Measurements from ENCODE around the gene DNHD1.

DNHD1 gene

GRCh38 chr11:6566704-6567370 lies 69.8 kb downstream of the DNHD1 start:
- DNase-seq: no peak

DNA sequence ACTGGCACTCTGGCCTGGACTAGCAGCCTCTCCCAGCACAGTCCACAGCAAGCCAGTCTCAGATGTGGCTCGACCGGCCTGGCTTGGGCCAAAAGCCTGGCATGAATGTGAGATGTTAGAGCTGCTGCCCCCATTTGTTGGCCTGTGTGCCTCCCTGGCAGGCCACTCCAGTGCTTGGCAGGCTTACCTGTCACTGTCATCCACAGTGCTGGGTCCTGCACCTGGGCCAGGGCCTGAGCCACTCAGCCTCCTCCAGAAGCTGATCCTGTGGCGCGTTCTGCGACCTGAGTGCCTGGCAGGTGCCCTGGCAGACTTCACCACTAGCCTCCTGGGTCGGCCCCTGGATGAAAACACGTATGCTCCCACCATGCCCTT lies 70.3 kb downstream of the DNHD1 start:
- DNase-seq: no peak

DNA sequence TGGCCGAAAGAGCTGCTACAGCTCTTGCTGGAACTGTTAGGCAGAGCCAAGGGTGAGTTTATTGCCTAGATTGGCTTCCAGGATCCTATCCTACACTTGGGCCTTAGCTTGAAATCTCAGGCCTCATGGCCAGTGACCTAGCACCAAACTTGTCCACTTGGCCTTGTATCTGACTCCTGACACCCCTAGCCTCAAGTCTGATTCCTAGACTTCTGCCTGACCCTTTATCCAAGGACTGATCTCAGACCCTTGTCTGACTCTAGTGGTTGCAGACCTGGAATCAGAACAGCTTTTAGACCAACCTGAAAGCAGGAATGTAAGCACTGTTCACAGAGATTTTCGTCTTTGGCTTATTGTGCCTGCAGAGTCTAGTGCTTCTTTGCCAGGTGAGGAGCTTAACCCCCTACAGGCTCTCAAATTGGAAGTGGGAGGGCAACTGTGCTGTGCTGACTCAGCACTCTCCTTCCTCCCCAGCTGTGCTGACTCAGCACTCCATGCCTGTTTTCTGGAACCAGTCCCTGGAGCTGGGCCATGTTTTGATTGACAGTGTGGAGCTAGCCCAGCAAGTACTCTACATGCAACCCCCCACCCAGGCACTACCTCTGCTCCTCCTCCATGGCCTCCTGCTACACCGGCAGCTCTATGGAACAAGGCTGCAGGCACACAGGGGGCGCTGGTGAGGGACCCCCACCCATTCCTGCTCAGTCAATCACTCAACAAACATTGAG lies 71.3 kb downstream of the DNHD1 start:
- DNase-seq: no peak

GRCh38 chr11:6569706-6570105 lies 72.6 kb downstream of the DNHD1 start:
- no peak for DNase-seq

GRCh38 chr11:6570691-6571427 lies 73.8 kb downstream of the DNHD1 start:
- DNase-seq: no peak

GRCh38 chr11:6571434-6572008 lies 74.4 kb downstream of the DNHD1 start:
- DNase-seq: no peak

- DNase-seq: no peak
Measured at GRCh38 chr11:6572215-6572614, 75.1 kb downstream of the DNHD1 start.

DNA sequence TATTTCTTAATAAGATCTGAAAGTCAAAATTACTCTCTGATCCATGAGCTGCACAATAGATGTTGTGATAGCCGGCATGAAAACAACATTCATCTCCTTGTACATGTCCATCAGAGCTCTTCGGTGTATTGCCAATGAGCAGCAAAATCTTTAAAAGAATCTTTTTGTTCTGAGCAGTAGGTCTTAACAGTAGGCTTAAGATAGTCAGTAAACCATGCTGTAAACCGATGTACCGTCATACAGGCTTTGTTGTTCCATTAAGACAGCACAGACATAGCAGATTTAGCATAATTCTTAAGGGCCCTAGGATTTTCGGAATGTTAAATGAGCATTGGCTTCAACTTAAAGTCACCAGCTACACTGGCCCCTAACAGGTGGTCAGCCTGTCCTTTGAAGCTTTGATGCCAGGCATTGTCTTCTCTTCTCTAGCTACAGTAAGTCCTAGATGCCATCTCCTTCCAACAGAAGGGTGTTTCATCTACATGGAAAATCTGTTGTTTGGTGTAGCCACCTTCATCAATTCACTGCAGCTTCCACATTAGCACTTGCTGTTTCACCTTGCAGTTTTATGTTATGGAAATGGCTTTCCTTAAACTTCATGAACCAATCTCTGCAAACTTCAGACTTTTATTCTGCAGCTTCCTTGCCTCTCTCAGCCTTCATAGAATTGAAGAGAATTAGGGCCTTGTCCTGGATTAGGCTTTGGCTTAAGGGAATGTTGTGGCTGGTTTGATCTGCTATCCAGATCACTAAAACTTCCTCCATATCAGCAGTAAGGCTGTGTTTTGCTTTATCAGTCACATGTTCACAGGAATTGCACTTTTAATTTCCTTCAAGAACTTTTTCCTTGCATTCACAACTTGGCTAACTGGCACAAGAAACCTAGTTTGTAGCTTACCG lies 78.0 kb downstream of the DNHD1 start:
- no peak for DNase-seq

- DNase-seq: no peak
Measured at GRCh38 chr11:6576471-6577373, 79.6 kb downstream of the DNHD1 start.

- no peak for DNase-seq
Measured at GRCh38 chr11:6578134-6578533, 81.1 kb downstream of the DNHD1 start.

- DNase-seq: no peak
Measured at GRCh38 chr11:6579681-6580080, 82.6 kb downstream of the DNHD1 start.

DNA sequence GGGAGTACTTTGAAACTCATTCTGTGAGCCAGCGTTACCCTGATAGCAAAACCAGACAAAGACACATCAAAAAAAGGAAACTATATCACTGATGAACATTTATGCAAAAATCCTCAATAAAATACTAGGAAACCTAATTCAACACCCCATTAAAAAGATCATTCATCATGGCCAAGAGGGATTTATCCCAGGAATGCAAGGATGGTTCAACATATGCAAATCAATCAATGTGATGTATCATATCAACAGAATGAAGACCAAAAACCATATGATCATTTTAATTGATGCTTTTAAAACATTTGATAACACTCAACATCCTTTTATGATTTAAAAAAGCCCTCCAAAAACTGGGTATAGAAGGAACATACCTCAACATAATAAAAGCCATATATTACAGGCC lies 86.5 kb downstream of the DNHD1 start:
- DNase-seq: no peak

- no peak for DNase-seq
Measured at GRCh38 chr11:6584528-6584927, 87.4 kb downstream of the DNHD1 start.

- DNase-seq: no peak
Measured at GRCh38 chr11:6586434-6587359, 89.6 kb downstream of the DNHD1 start.

- no peak for DNase-seq
Measured at GRCh38 chr11:6587360-6587953, 90.4 kb downstream of the DNHD1 start.

DNA sequence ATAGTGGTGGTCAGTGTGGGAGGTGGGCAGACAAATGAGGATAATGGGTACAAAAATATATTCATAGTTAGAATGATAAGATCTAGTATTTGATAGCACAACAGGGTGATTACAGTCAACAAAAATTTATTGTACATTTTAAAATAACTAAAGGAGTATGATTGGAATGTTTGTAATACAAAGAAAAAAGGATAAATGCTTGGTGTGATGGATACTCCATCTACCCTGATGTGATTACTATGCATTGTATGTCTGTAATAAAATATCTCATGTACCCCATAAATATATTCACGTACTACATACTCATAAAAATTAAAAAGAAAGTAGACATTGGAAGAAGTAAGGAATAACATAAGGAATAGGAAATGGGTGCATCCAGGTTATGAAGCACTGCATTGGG lies 90.9 kb downstream of the DNHD1 start:
- DNase-seq: no peak

DNA sequence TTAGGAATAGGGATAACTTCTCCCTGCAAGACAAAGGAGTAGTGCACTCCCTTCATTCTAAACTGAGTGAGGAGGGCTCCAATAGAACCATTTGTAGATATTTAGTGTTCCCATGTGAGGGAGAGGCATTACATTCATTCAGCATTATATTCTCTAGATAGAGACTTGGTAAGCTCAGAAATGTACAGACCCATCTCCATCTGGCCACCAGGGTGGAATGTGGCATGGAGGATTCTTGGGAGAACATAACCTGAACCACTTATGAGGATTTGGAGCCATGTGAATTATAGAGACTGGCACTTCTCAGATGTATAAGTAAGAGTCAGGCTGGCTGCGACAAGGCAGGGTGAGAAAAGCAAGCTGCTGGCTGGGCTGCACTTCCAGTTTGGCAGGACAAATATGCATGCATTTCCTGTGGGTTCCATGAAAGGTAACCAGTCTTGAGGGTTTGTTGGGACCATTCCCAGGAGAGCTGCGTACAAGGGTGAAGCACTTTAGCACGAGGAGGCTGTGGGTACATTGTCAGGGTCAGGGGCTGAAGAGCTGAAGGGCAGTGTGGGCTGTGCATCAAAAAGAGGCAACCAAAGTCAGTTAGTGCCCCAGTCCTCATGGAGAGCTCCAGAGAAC lies 97.2 kb downstream of the DNHD1 start:
- DNase-seq: no peak

GRCh38 chr11:6596239-6596877 lies 99.3 kb downstream of the DNHD1 start:
- no peak for DNase-seq

DNA sequence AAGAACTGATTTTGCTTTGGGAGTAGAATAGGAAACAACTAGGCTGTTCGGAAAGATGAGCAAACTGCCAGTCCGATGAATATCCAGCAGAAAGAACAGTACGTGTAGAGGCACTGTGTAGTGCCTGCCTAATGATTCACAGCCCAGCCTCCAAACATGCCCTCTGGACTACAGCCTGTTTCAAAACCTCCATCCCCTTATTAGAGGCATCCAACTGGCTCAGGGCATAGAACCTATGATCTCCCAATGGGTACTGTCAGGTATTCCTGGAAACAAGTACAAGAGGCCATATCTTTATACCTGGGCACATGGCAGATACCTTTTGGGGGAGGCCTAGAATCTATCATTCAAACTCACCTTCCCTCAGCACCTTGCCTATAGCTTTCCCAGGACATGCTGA lies 101.5 kb downstream of the DNHD1 start:
- DNase-seq: no peak

Data from 8988T (cell line).